Fibroblast of pulmonary artery (primary cell): ENCODE results near the gene GAB2.

Source experiments
- DNase-seq: peaks from one replicate; pipeline ENCODE4 v3.0.0-alpha.2; 2010; ENCODE audit warnings: low read depth
- H3K4me3 ChIP-seq: replicated peaks from 2 replicates; pipeline ENCODE4 v1.5.1; 2011; ENCODE audit warnings: low read depth, mild to moderate bottlenecking, control low read depth, low read length, moderate library complexity
- TF ChIP-seq, protein P1 (sequence below): IDR thresholded peaks from 2 replicates; pipeline ENCODE4 v1.5.1; 2011; ENCODE audit warnings: mild to moderate bottlenecking, control low read depth, low read length, inconsistent platforms; ENCODE audit errors: missing control alignments

The GAB2 gene

DNA sequence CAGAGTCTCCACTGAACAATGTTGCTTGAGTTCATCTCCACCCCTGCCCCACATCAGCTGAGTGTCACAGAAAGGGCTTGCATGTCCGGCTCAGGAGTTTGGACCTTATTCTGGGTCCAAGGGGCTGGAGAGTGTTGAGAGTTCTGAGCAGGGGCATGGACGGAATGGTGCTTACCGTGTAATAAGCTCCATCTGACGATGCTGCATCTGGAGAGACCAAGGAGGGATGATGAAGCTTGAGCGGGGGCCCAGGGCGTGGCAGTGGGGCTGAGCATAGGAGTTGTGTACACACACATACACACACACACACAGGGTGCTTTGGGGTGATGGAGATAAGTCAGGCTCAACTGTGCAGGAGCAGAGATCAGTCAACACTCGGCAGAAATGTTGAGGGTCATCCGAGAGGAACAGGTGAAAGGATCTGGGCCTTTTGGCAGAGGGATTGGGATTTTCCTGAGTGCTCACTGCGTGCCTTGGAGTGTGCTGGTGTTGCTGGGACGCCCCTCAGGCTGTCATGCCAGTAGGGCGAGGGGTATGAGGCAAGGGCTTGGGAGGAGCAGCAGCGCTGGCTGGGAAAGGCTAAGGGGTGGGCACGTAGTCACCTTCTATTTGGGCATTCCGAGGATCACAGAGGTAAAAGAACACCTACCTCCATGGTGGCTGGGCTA is 226.6 kb downstream of the GAB2 start:
- H3K4me3 ChIP-seq: no peak overlapping the region
- DNase-seq: no peak
- TF ChIP-seq, protein P1, sequence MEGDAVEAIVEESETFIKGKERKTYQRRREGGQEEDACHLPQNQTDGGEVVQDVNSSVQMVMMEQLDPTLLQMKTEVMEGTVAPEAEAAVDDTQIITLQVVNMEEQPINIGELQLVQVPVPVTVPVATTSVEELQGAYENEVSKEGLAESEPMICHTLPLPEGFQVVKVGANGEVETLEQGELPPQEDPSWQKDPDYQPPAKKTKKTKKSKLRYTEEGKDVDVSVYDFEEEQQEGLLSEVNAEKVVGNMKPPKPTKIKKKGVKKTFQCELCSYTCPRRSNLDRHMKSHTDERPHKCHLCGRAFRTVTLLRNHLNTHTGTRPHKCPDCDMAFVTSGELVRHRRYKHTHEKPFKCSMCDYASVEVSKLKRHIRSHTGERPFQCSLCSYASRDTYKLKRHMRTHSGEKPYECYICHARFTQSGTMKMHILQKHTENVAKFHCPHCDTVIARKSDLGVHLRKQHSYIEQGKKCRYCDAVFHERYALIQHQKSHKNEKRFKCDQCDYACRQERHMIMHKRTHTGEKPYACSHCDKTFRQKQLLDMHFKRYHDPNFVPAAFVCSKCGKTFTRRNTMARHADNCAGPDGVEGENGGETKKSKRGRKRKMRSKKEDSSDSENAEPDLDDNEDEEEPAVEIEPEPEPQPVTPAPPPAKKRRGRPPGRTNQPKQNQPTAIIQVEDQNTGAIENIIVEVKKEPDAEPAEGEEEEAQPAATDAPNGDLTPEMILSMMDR: no peak

GRCh38 chr11:78190374-78190773 is 227.2 kb downstream of the GAB2 start:
- TF ChIP-seq, protein P1: no peak
- DNase-seq: no peak
- peak overlapping the region; percentile 91 for H3K4me3 ChIP-seq

DNA sequence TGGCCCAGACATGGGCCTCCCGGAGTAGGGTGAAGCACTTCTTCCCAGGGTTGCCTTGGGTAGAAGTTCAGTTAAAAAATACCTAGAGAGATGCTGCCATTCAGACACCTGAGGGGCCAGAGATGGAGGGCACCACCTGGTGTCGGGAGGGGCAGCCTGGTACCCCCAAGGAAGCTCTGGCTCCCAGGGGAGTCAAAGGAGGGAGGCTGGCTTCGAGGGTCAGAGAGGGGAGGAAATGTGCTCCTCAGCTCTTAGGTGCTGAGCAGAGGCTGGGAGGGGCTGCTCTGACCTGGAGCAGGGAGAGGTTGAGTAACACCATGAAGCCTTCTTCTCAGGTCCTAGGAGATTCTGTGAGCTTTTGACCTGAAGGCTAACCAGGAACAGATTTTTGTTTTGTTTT is 227.8 kb downstream of the GAB2 start:
- no peak for DNase-seq
- TF ChIP-seq, protein P1: no peak
- H3K4me3 ChIP-seq: peak overlapping the region; percentile 91

DNA sequence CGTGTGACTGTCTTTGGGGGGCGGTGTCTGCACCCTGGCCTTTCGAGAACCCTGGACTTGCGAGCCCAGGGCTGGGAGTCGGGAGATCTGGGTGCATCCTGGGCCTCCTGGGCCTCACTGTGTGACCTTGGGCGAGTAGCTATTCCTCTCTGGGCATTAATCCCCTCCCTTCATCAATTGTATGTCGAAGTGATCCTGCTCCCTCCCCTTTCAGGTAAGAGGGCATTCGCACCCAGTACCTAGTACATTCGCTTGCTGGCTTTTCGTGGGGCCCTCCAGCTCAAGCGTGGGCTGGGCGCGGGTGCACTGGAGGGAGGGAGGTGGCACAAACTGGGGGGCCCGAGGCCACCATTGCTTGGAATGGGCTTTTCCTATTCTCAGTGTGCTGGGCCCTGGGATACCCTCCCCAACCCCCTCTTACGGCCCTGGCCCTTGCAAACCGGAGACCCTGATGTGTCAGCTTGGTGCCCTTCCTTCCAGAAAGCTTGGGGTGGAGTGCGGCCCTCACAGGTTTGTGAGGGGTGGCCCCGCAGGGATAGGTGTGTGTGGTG is 228.4 kb downstream of the GAB2 start:
- TF ChIP-seq, protein P1: no peak
- H3K4me3 ChIP-seq: peak overlapping the region; percentile 91
- no peak for DNase-seq

GRCh38 chr11:78188286-78189173 is 229.1 kb downstream of the GAB2 start, which contains the start of the genes KCTD21 and USP35:
KCTD21 (minus strand) TSS chr11:78188626; CDS start chr11:78174554, 14,072 bp downstream.
USP35 (plus strand) TSS chr11:78188919; CDS start chr11:78196246, 7,327 bp downstream.
- TF ChIP-seq, protein P1: no peak
- DNase-seq: peak; percentile 98

DNA sequence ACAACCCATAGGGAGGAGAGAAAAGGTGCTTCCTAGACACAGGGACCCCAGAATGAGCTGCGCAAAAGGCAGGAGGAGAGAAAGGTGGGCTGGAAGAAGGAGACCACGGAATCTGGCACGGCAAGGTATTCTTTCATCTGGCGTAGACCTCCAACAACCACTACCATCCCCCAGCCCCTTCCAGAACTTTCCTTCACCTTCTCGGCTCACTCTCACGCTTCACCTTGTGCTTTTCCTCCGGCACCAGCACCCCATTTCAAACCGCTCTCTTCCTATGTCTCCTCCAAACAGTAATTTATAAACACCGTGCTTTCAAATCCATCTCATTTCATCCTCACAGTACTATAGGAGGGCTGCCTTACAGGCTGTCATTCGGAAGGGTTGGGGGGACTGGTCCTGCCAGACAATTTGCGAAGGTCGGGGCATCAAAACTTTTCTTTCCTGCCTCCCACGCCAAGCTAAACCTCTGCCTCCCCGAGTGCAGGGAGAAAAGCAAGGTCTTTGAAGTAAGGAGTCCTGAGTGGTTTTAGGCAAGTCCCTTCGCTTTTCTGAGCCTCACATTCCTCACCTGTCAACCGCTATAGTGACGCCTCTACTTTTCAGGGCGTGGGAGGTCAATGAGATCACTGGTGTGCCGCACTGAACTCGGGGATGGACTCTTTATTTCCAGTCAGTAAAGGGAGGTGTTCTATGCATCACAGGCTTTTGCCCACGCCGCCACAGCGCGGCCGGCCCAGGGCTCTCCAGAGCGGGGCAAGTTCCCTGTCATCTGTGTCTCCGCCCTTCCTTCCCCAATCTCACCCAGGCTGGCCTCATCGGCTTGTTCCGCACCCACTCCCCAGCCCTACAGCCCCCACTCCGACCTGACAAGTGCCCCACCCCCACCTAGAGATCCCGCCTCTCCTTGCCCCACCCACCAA is 230.0 kb downstream of the GAB2 start:
- DNase-seq: no peak
- H3K4me3 ChIP-seq: peak overlapping the region; percentile 91
- TF ChIP-seq, protein P1: no peak

More at GRCh38 chr11:78188286-78189173, 229.1 kb downstream of the GAB2 start, which contains the start of the genes KCTD21 and USP35:
- peak within 1 kb of the TSS; percentile 91 for H3K4me3 ChIP-seq
